OCI-LY7 (cell line): ENCODE results near the gene ABCA7.

Experiments used
- EZH2phosphoT487 ChIP-seq: fragments of 200-600 bp; sonication (generic); IDR thresholded peaks from 2 replicates; pipeline ENCODE4 v1.6.1; 2018; ENCODE audit warnings: low read depth, borderline replicate concordance, mild to moderate bottlenecking, mixed run types, antibody characterized with exemption, low read length, moderate library complexity, mixed read lengths
- TF ChIP-seq, protein P1 (sequence below): fragments of 200-600 bp; sonication (generic); conservative IDR thresholded peaks from 2 replicates; pipeline ENCODE4 v1.5.1; 2014; ENCODE audit warnings: mild to moderate bottlenecking, antibody characterized with exemption, low read length, moderate library complexity, mixed read lengths

DNA sequence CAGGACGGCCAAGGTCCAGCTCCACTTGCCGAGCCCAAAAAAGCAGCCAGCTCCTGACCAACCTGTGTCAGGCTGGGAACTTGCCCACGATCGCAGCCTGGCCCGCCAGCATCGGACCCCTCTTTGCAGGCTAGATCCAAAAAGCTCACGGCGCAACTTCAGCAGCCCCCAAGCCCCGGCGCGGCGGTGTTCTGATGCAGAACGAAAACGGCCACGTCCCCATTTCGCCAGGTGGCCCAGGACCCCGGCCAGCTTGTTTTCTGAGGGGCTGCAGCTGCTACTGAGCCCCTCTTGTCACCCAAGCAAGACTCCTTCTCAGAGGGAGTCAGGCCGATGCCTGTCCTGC lies 20.3 kb upstream of the ABCA7 start:
- no peak for TF ChIP-seq EZH2phosphoT487
- TF ChIP-seq, protein P1, sequence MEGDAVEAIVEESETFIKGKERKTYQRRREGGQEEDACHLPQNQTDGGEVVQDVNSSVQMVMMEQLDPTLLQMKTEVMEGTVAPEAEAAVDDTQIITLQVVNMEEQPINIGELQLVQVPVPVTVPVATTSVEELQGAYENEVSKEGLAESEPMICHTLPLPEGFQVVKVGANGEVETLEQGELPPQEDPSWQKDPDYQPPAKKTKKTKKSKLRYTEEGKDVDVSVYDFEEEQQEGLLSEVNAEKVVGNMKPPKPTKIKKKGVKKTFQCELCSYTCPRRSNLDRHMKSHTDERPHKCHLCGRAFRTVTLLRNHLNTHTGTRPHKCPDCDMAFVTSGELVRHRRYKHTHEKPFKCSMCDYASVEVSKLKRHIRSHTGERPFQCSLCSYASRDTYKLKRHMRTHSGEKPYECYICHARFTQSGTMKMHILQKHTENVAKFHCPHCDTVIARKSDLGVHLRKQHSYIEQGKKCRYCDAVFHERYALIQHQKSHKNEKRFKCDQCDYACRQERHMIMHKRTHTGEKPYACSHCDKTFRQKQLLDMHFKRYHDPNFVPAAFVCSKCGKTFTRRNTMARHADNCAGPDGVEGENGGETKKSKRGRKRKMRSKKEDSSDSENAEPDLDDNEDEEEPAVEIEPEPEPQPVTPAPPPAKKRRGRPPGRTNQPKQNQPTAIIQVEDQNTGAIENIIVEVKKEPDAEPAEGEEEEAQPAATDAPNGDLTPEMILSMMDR, result no peak
